Memory B cell (primary cell): ENCODE data around the gene SOX14.

Experiments
- ATAC-seq: fragments of 150-1000 bp; cut with Tn5 transposase; 2 replicates; pipeline ENCODE4 v1.10.0; 2021; ENCODE audit warnings: low read depth, mild to moderate bottlenecking, moderate library complexity
- DNase-seq, 2 donors: peaks; one replicate each; pipeline ENCODE4 v3.0.0; 2022; ENCODE audit warnings: low spot score in 2 of 2
- H3K27ac Mint-ChIP-seq: one replicate; pipeline ENCODE4 v1.8.0; 2022; ENCODE audit warnings: mild to moderate bottlenecking, moderate library complexity, mixed read lengths
- H3K27me3 Mint-ChIP-seq: one replicate; pipeline ENCODE4 v1.8.0; 2022; ENCODE audit warnings: mixed read lengths
- H3K36me3 Mint-ChIP-seq: one replicate; pipeline ENCODE4 v1.8.0; 2022; ENCODE audit warnings: mild to moderate bottlenecking, mixed read lengths
- H3K4me1 Mint-ChIP-seq: one replicate; pipeline ENCODE4 v1.8.0; 2022; ENCODE audit warnings: mixed read lengths
- H3K4me3 Mint-ChIP-seq: one replicate; pipeline ENCODE4 v1.8.0; 2022; ENCODE audit warnings: mild to moderate bottlenecking, moderate library complexity, mixed read lengths
- H3K9me3 Mint-ChIP-seq: one replicate; pipeline ENCODE4 v1.8.0; 2022; ENCODE audit warnings: mixed read lengths

The SOX14 gene

GRCh38 chr3:137764001-137764433, at the start of gene SOX14:
Gene SOX14 (plus strand): TSS chr3:137764315. CDS start chr3:137764785, 470 bp downstream.
- Mint-ChIP-seq H3K9me3 (no peaks in the 10 kb centered on the region), H3K4me1 (peaks cover 3% of the 10 kb centered on the region), H3K4me3 (no peak within 1 kb of the TSS), H3K27ac (no peak within 1 kb of the TSS), H3K36me3 (no peaks in the 10 kb centered on the region), H3K27me3 (peaks cover 18% of the 10 kb centered on the region)
- DNase-seq (no peak), ATAC-seq (no peak)

- ATAC-seq: no peak
- no peaks in the 10 kb centered on the region for H3K36me3 Mint-ChIP-seq
- H3K27me3 Mint-ChIP-seq: no peaks in the 10 kb centered on the region
- H3K27ac Mint-ChIP-seq: no peak overlapping the region
- H3K4me1 Mint-ChIP-seq: no peaks in the 10 kb centered on the region
- no peak overlapping the region for H3K4me3 Mint-ChIP-seq
- H3K9me3 Mint-ChIP-seq: peaks cover 17% of the 10 kb centered on the region
- DNase-seq: no peak
Observed at GRCh38 chr3:137714551-137714950, 49.6 kb upstream of the SOX14 start.

- H3K27me3 Mint-ChIP-seq: no peaks in the 10 kb centered on the region
- ATAC-seq (no peak), DNase-seq (no peak)
- H3K4me3 Mint-ChIP-seq: no peak overlapping the region
- no peaks in the 10 kb centered on the region for H3K4me1 Mint-ChIP-seq
- H3K9me3 Mint-ChIP-seq: peaks cover 11% of the 10 kb centered on the region
- no peaks in the 10 kb centered on the region for H3K36me3 Mint-ChIP-seq
- H3K27ac Mint-ChIP-seq: no peak overlapping the region
Observed at GRCh38 chr3:137724240-137724639, 39.9 kb upstream of the SOX14 start.

- Mint-ChIP-seq H3K27ac (no peak overlapping the region), H3K27me3 (no peaks in the 10 kb centered on the region), H3K4me1 (no peaks in the 10 kb centered on the region), H3K36me3 (no peaks in the 10 kb centered on the region), H3K9me3 (peaks cover 14% of the 10 kb centered on the region), H3K4me3 (no peak overlapping the region)
- DNase-seq (no peak), ATAC-seq (no peak)
Observed at GRCh38 chr3:137737208-137737607, 26.9 kb upstream of the SOX14 start.

GRCh38 chr3:137738710-137739109, 25.4 kb upstream of the SOX14 start:
- H3K4me3 Mint-ChIP-seq: no peak overlapping the region
- no peak overlapping the region for H3K27ac Mint-ChIP-seq
- no peaks in the 10 kb centered on the region for H3K4me1 Mint-ChIP-seq
- DNase-seq: no peak
- peaks cover 10% of the 10 kb centered on the region for H3K9me3 Mint-ChIP-seq
- no peaks in the 10 kb centered on the region for H3K36me3 Mint-ChIP-seq
- no peaks in the 10 kb centered on the region for H3K27me3 Mint-ChIP-seq
- ATAC-seq: no peak

GRCh38 chr3:137743608-137744007, 20.5 kb upstream of the SOX14 start:
- H3K27ac Mint-ChIP-seq: no peak overlapping the region
- no peaks in the 10 kb centered on the region for H3K4me1 Mint-ChIP-seq
- DNase-seq (no peak), ATAC-seq (no peak)
- H3K9me3 Mint-ChIP-seq: peaks cover 4% of the 10 kb centered on the region
- no peak overlapping the region for H3K4me3 Mint-ChIP-seq
- peaks cover 2% of the 10 kb centered on the region for H3K36me3 Mint-ChIP-seq
- peaks cover 5% of the 10 kb centered on the region for H3K27me3 Mint-ChIP-seq

GRCh38 chr3:137746808-137747207, 17.3 kb upstream of the SOX14 start:
- DNase-seq: no peak
- H3K36me3 Mint-ChIP-seq: peaks cover 2% of the 10 kb centered on the region
- ATAC-seq: no peak
- H3K9me3 Mint-ChIP-seq: peaks cover 2% of the 10 kb centered on the region
- no peak overlapping the region for H3K4me3 Mint-ChIP-seq
- peaks cover 6% of the 10 kb centered on the region for H3K27me3 Mint-ChIP-seq
- H3K27ac Mint-ChIP-seq: no peak overlapping the region
- no peaks in the 10 kb centered on the region for H3K4me1 Mint-ChIP-seq

- Mint-ChIP-seq H3K4me3 (no peak overlapping the region), H3K27me3 (peaks cover 10% of the 10 kb centered on the region), H3K9me3 (peaks cover 5% of the 10 kb centered on the region), H3K36me3 (no peaks in the 10 kb centered on the region), H3K27ac (no peak overlapping the region), H3K4me1 (peaks cover 3% of the 10 kb centered on the region)
- no peak for DNase-seq
- ATAC-seq: no peak
Observed at GRCh38 chr3:137759505-137759904, 4.6 kb upstream of the SOX14 start.

- H3K36me3 Mint-ChIP-seq: no peaks in the 10 kb centered on the region
- peaks cover 13% of the 10 kb centered on the region for H3K27me3 Mint-ChIP-seq
- H3K9me3 Mint-ChIP-seq: no peaks in the 10 kb centered on the region
- ATAC-seq (no peak), DNase-seq (no peak)
- peaks cover 3% of the 10 kb centered on the region for H3K4me1 Mint-ChIP-seq
- H3K4me3 Mint-ChIP-seq: no peak overlapping the region
- H3K27ac Mint-ChIP-seq: no peak overlapping the region
Observed at GRCh38 chr3:137760341-137761098, 3.6 kb upstream of the SOX14 start.

GRCh38 chr3:137761099-137761562, 3.0 kb upstream of the SOX14 start:
- Mint-ChIP-seq H3K4me3 (no peak overlapping the region), H3K36me3 (no peaks in the 10 kb centered on the region), H3K27me3 (peaks cover 15% of the 10 kb centered on the region), H3K9me3 (no peaks in the 10 kb centered on the region), H3K4me1 (peaks cover 3% of the 10 kb centered on the region), H3K27ac (no peak overlapping the region)
- DNase-seq (no peak), ATAC-seq (no peak)

- Mint-ChIP-seq H3K36me3 (no peaks in the 10 kb centered on the region), H3K4me1 (peaks cover 3% of the 10 kb centered on the region), H3K27me3 (peaks cover 15% of the 10 kb centered on the region), H3K9me3 (no peaks in the 10 kb centered on the region), H3K4me3 (no peak overlapping the region), H3K27ac (no peak overlapping the region)
- DNase-seq (no peak), ATAC-seq (no peak)
Observed at GRCh38 chr3:137761563-137762503, 2.3 kb upstream of the SOX14 start.

GRCh38 chr3:137762674-137763593, 1.2 kb upstream of the SOX14 start:
- Mint-ChIP-seq H3K27ac (no peak overlapping the region), H3K4me3 (no peak overlapping the region), H3K36me3 (no peaks in the 10 kb centered on the region), H3K4me1 (peaks cover 3% of the 10 kb centered on the region), H3K27me3 (peaks cover 16% of the 10 kb centered on the region), H3K9me3 (no peaks in the 10 kb centered on the region)
- ATAC-seq (no peak), DNase-seq (no peak)

GRCh38 chr3:137763594-137763938, 549 bp upstream of the SOX14 start:
- no peak overlapping the region for H3K27ac Mint-ChIP-seq
- DNase-seq (no peak), ATAC-seq (no peak)
- H3K4me3 Mint-ChIP-seq: no peak overlapping the region
- no peaks in the 10 kb centered on the region for H3K36me3 Mint-ChIP-seq
- peaks cover 3% of the 10 kb centered on the region for H3K4me1 Mint-ChIP-seq
- H3K9me3 Mint-ChIP-seq: no peaks in the 10 kb centered on the region
- peaks cover 16% of the 10 kb centered on the region for H3K27me3 Mint-ChIP-seq
